Fibroblast of villous mesenchyme (primary cell): Measurements from ENCODE around the gene DMGDH. TPM values are rescaled to one million over a fixed set of nuclear protein-coding genes. Genes with fewer than 3 reads are reported as not detected.

Experiments used
- DNase-seq: peaks from one replicate; pipeline ENCODE4 v3.0.0-alpha.2; 2010; ENCODE audit warnings: low read depth
- H3K4me3 ChIP-seq: 2 replicates; pipeline ENCODE4 v1.5.1; 2011; ENCODE audit warnings: low read depth, mild to moderate bottlenecking, low read length
- total RNA-seq: library from RNA; depleted of rRNA; stranded (reverse); fragments of >200 nt; gene quantifications from 2 replicates; pipeline ENCODE4 v1.2.3, GENCODE V29; 2012
- TF ChIP-seq, protein P1 (sequence below): IDR thresholded peaks from 2 replicates; pipeline ENCODE4 v1.5.1; 2012; ENCODE audit warnings: low read depth, mild to moderate bottlenecking, low read length; ENCODE audit not compliant: insufficient read depth

Gene DMGDH
- total RNA-seq, 1 donor = 6.9 TPM

DNA sequence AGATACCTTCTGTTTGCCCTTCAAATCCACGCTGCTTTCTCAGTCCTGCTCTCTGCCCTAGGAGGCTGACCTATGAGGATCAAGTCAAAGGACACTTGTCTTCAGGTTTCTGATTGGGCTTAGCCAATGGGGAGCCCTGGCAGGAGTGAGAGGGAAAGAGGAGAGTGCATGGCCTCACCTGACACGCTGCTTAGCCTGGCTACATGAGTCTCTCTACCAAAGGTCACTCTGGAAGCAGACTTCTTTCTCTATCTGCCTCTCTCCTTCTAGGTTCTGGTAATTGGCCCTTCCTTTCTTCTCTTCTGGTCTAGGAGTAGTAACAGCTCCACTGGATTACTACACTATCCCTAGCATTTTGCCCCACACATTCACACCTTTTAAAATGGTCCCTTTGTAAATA, 97.5 kb downstream of the DMGDH start:
- DNase-seq = no peak

DNA sequence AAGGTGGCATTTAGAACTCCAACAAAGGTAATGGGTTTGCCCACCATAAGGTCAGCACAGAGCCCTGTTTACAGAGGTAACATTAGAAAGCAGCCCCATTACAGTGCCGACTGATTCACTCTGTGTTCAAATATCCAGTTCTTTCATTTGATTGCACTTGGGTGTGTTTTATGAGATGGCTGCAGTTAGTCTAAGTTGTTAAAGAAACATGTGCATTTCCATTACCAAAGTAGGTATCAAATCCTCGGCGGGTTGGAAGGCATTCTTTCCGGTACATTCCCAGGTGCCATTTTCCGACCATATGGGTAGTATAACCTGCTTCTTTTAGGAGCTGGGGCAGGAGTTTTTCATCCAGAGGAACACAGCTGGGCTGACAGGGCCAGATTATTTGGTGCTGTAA, 100.7 kb downstream of the DMGDH start:
- H3K4me3 ChIP-seq = no peak overlapping the region
- TF ChIP-seq, protein P1, sequence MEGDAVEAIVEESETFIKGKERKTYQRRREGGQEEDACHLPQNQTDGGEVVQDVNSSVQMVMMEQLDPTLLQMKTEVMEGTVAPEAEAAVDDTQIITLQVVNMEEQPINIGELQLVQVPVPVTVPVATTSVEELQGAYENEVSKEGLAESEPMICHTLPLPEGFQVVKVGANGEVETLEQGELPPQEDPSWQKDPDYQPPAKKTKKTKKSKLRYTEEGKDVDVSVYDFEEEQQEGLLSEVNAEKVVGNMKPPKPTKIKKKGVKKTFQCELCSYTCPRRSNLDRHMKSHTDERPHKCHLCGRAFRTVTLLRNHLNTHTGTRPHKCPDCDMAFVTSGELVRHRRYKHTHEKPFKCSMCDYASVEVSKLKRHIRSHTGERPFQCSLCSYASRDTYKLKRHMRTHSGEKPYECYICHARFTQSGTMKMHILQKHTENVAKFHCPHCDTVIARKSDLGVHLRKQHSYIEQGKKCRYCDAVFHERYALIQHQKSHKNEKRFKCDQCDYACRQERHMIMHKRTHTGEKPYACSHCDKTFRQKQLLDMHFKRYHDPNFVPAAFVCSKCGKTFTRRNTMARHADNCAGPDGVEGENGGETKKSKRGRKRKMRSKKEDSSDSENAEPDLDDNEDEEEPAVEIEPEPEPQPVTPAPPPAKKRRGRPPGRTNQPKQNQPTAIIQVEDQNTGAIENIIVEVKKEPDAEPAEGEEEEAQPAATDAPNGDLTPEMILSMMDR = no peak
- DNase-seq = no peak

More for the DNA sequence above, 97.5 kb downstream of the DMGDH start:
- H3K4me3 ChIP-seq = no peak overlapping the region
- TF ChIP-seq, protein P1 = no peak

DNA sequence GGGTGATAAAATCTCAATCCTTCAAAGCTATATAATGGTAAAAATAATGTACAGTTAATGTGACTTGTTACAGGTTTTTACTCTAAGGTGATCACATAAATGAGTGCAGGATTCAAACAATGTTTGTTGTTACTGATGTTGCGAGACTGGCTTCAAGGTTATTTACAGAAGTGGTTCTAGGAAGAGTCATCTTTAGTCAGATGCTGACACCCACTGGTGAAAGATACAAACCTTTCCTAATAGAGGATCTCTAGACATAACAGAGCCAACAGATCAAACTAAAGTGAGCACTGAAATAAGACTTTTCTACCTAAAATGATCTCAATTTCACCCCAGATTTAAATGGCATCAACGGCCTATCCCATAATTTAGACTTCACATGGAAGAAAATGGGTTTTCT, 104.6 kb downstream of the DMGDH start:
- TF ChIP-seq, protein P1 = peak; percentile 61
- peak; percentile 82 for DNase-seq
- H3K4me3 ChIP-seq = no peak overlapping the region

DNA sequence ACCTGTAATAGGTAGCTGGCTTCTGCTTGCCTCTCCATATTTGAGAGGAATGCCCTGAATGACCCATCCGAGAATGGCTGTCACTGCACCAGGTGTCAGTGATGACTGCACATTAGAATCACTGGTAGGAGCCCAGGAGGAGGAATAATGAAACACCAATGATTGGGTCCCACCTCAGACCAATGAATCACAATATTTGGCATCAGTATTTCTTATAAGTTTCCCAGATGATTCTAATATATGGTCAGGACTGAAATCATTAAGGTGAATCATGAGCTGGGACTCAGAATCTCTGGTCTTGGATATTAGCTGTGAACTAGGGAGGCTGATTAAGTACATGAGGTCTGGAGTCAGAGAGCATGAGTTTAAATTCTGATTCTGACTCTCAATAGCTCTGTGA, 107.7 kb downstream of the DMGDH start:
- no peak for DNase-seq
- TF ChIP-seq, protein P1 = no peak
- no peak overlapping the region for H3K4me3 ChIP-seq

DNA sequence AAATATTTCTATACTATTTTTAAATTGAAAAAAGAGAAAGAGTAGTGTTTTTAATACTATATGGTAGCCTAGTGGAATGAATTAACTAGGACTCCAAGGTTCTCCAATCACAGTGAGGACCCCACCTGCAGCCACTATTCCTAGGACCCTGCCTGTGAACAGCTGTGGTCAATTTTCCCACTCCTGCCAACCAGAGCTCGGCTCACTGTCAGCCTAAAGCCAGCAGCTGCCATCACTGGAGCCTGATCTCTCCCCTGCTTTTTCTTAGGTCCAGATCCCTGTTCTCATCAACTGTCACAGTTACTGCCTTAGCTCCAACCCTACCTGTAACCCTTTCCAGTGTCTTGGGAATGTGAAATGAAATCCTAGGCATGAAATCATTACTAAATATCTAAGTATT, 109.7 kb downstream of the DMGDH start:
- H3K4me3 ChIP-seq = no peak overlapping the region
- DNase-seq = no peak
- TF ChIP-seq, protein P1 = no peak

DNA sequence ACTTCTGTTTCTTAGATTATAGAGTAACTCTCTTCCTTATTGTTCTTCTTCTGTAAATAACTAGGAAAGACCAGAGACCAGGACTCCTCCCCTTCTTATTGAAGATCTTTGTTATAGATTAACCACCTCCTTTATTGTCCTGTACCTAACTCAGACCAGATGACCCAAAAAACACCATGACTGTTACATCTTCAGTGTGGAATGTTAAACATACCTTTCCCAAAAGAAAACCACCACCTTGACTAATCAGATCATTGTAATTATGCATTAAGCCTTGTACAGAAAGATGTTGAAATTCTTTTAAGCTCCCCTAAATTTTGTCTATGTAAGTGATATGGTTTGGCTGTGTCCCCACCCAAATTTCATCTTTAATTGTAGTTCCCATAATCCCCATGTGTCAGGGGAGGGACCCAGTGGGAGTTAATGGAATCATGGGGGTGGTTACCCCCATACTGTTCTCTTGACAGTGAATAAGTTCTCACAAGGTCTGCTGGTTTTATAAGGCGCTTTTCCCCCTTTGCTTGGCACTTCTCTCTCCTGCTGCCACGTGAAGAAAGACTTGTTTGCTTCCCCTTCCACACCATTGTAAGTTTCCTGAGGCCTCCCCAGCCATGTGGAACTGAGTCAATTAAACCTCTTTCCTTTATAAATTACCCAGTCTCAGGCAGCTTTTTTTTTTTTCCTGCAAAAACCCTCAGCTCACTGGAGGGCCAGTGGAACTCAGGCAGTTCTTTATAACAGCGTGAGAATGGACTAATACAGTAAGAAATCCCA, 110.6 kb downstream of the DMGDH start:
- DNase-seq = no peak
- TF ChIP-seq, protein P1 = no peak
- no peak overlapping the region for H3K4me3 ChIP-seq

DNA sequence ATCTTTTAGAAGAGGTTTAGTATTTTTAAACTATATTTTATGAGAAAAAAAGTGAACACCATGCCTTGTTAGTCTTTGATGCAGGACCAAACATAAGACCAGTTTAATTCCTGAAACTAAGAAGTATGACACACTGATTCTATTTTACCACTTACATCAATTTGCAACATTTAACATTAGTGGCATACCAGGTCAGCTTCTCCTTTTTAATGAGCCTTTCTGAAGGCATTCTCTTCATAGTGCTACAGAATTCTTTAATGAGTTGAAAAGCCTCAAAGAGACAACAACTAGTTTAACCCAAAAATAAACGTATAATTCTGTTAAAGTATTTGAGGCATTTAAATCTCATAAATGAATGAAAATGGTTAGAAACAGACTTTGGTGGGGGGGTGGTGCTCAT, 112.6 kb downstream of the DMGDH start:
- H3K4me3 ChIP-seq = no peak overlapping the region
- DNase-seq = no peak
- TF ChIP-seq, protein P1 = no peak
